ENCODE results near the gene ZNF433. TPM values are rescaled to one million over a fixed set of nuclear protein-coding genes. Genes with fewer than 3 reads are reported as not detected.
"Not testable (repeated sequence)": the region's sequence is repeated elsewhere in the genome, so short reads cannot be mapped to it uniquely, and the experiment has no call there.

ZNF433 gene
- total RNA-seq, 1 donor from 2014 or later = 8.2 TPM

- no peak overlapping the region for H3K27ac Mint-ChIP-seq
- no peaks in the 10 kb centered on the region for H4K20me1 ChIP-seq (ENCODE audit: low read depth)
- H3K4me3 ChIP-seq = no peak overlapping the region
- H3K27me3 ChIP-seq = no peaks in the 10 kb centered on the region
- H3F3A ChIP-seq (ENCODE audit: low read depth) = no peaks in the 10 kb centered on the region
- peaks cover 63% of the 10 kb centered on the region for H3K9me3 Mint-ChIP-seq
- no peaks in the 10 kb centered on the region for H3K4me1 Mint-ChIP-seq
- no peak overlapping the region for H3K4me3 Mint-ChIP-seq
- no peak for DNase-seq (ENCODE audit: low spot score)
- H3K27me3 Mint-ChIP-seq (ENCODE audit: insufficient read depth, low read depth) = peaks cover 2% of the 10 kb centered on the region
- H3K9ac ChIP-seq = no peak overlapping the region
- H3K4me2 ChIP-seq = no peak overlapping the region
- H3K36me3 ChIP-seq = no peaks in the 10 kb centered on the region
- peaks cover 43% of the 10 kb centered on the region for H3K36me3 Mint-ChIP-seq
- H2AFZ ChIP-seq (replicated peaks) = no peak overlapping the region
- no peaks in the 10 kb centered on the region for H3K4me1 ChIP-seq
- TF ChIP-seq CTCF (IDR thresholded peaks at IDR 0.05) (no peak), EZH2 (IDR thresholded peaks at IDR 0.05) (no peak), EZH2phosphoT487 (IDR thresholded peaks at IDR 0.05) (no peak)
- H3K79me2 ChIP-seq (ENCODE audit: low read depth) = peaks cover 58% of the 10 kb centered on the region
- H3K9me3 ChIP-seq (ENCODE audit: low read depth) = no peaks in the 10 kb centered on the region
- no peak overlapping the region for H3K27ac ChIP-seq
Measured at GRCh38 chr19:12000152-12000981, 35.1 kb downstream of the ZNF433 start.

DNA sequence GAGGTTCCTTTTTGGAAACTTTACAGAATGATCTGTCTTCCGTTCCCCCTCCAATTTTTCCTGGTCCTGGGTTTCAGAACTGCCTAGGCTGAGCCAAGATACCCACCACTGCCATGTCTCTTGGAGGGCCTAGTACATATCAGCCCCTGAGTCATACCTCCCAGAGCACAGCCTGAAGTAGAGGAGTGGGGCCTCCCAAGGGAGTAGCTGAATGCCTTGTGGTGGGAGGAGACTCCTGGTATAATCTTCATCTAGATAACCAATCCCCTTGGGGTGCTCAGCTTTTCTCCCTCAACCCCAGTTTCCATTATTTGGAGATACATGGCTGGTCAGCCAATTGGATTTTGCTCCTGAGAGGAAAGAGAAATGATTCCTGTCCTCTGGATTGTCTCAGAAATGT is 40.3 kb downstream of the ZNF433 start:
- Histone ChIP-seq H3K4me1 (no peaks in the 10 kb centered on the region), H3K27me3 (no peaks in the 10 kb centered on the region), H3K9me3 (ENCODE audit: low read depth) (no peaks in the 10 kb centered on the region), H4K20me1 (ENCODE audit: low read depth) (peaks cover 4% of the 10 kb centered on the region), H3K27ac (no peak overlapping the region), H3K36me3 (peaks cover 4% of the 10 kb centered on the region), H3K4me3 (no peak overlapping the region), H3K4me2 (no peak overlapping the region), H3F3A (ENCODE audit: low read depth) (no peaks in the 10 kb centered on the region), H2AFZ (replicated peaks) (no peak overlapping the region), H3K9ac (no peak overlapping the region), H3K79me2 (ENCODE audit: low read depth) (peaks cover 95% of the 10 kb centered on the region)
- Mint-ChIP-seq H3K4me3 (no peak overlapping the region), H3K36me3 (peaks cover 52% of the 10 kb centered on the region), H3K27ac (no peak overlapping the region), H3K4me1 (no peaks in the 10 kb centered on the region), H3K27me3 (ENCODE audit: insufficient read depth, low read depth) (peaks cover 4% of the 10 kb centered on the region), H3K9me3 (peaks cover 72% of the 10 kb centered on the region)
- no peak for TF ChIP-seq EZH2 (IDR thresholded peaks at IDR 0.05)
- TF ChIP-seq CTCF (IDR thresholded peaks at IDR 0.05) = no peak
- TF ChIP-seq EZH2phosphoT487 (IDR thresholded peaks at IDR 0.05) = no peak
- DNase-seq (ENCODE audit: low spot score) = no peak

GRCh38 chr19:11991921-11992320 is 43.6 kb downstream of the ZNF433 start:
- peaks cover 16% of the 10 kb centered on the region for H4K20me1 ChIP-seq (ENCODE audit: low read depth)

DNA sequence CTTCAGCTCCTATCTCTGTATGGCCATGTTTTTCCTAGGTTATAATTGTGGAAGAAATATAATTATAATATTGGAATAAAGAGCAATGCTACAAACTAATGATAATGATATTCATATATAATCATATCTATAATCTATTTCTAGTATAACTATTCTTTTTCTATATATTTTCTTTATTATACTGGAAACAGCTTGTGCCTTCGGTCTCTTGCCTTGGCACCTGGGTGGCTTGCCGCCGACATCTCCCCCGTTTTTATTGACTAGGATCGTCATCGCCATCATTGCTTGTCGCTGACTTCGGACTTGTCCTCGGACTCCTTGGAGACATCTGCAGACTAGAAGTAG is 46.4 kb downstream of the ZNF433 start:
- no peak overlapping the region for H2AFZ ChIP-seq (replicated peaks)
- no peak overlapping the region for H3K4me3 ChIP-seq
- H3K9me3 Mint-ChIP-seq = peaks cover 46% of the 10 kb centered on the region
- peaks cover 58% of the 10 kb centered on the region for H3K79me2 ChIP-seq (ENCODE audit: low read depth)
- no peaks in the 10 kb centered on the region for H3K9me3 ChIP-seq (ENCODE audit: low read depth)
- no peaks in the 10 kb centered on the region for H3K27me3 ChIP-seq
- peak overlapping the region; percentile 90 for H3K4me2 ChIP-seq
- no peak overlapping the region for H3K27ac Mint-ChIP-seq
- H3K4me3 Mint-ChIP-seq = peak overlapping the region; percentile 100
- peaks cover 16% of the 10 kb centered on the region for H4K20me1 ChIP-seq (ENCODE audit: low read depth)
- peaks cover 3% of the 10 kb centered on the region for H3K27me3 Mint-ChIP-seq (ENCODE audit: insufficient read depth, low read depth)
- no peak for DNase-seq (ENCODE audit: low spot score)
- peaks cover 15% of the 10 kb centered on the region for H3F3A ChIP-seq (ENCODE audit: low read depth)
- H3K9ac ChIP-seq = no peak overlapping the region
- H3K36me3 ChIP-seq = peaks cover 10% of the 10 kb centered on the region
- no peak overlapping the region for H3K27ac ChIP-seq
- peaks cover 5% of the 10 kb centered on the region for H3K4me1 Mint-ChIP-seq
- H3K36me3 Mint-ChIP-seq = peaks cover 35% of the 10 kb centered on the region
- TF ChIP-seq EZH2phosphoT487 (IDR thresholded peaks at IDR 0.05) (no peak), EZH2 (IDR thresholded peaks at IDR 0.05) (no peak), CTCF (IDR thresholded peaks at IDR 0.05) (no peak)
- no peaks in the 10 kb centered on the region for H3K4me1 ChIP-seq

More at GRCh38 chr19:11991921-11992320, 43.6 kb downstream of the ZNF433 start:
- H3K4me3 Mint-ChIP-seq; H3K4me3 ChIP-seq; H3K27me3 ChIP-seq; H3K9me3 ChIP-seq (ENCODE audit: low read depth); H3K36me3 ChIP-seq; H3K4me2 ChIP-seq; DNase-seq (ENCODE audit: low spot score); H3K27ac ChIP-seq; H3K27me3 Mint-ChIP-seq (ENCODE audit: insufficient read depth, low read depth); H3K4me1 Mint-ChIP-seq; H2AFZ ChIP-seq (replicated peaks); H3K4me1 ChIP-seq; H3K9ac ChIP-seq; H3K27ac Mint-ChIP-seq: not testable (repeated sequence)
- H3K9me3 Mint-ChIP-seq = peaks cover 54% of the 10 kb centered on the region
- Histone ChIP-seq H3F3A (ENCODE audit: low read depth) (peaks cover 15% of the 10 kb centered on the region), H3K79me2 (ENCODE audit: low read depth) (peaks cover 86% of the 10 kb centered on the region)
- peaks cover 44% of the 10 kb centered on the region for H3K36me3 Mint-ChIP-seq

Measured in neural progenitor cell (in vitro differentiated cells).